ENCODE measurements around the gene TEN1. TPM values are rescaled to one million over a fixed set of nuclear protein-coding genes. Genes with fewer than 3 reads are reported as not detected.

TEN1 gene
- total RNA-seq, 3 donors from 2014 or later (not counting 1 experiment from before 2014, with no cell fraction given): 23.0 to 30.7 (median 24.3) TPM

- H3K36me3 ChIP-seq (ENCODE audit: control insufficient read depth, insufficient read depth, low read length): no peaks in the 10 kb centered on the region
- ATAC-seq (peak in 1 of 3 donors; percentile 31), DNase-seq (no peak)
- intact Hi-C loops (cut with micrococcal nuclease): no loop called here
- H3K27me3 ChIP-seq (ENCODE audit: control insufficient read depth, insufficient read depth, low read length): no peaks in the 10 kb centered on the region
- Mint-ChIP-seq H3K27me3 (ENCODE audit: low read depth in 2 of 2) (no peaks in the 10 kb centered on the region), H3K4me1 (peaks cover 13 to 15% of the 10 kb centered on the region in 2 donors), H3K27ac (no peak overlapping the region), H3K9me3 (no peaks in the 10 kb centered on the region), H3K36me3 (no peaks in the 10 kb centered on the region), H3K4me3 (no peak overlapping the region)
- 89% methylated on average over 6 of the region's 6 CpGs for WGBS (ENCODE audit: insufficient coverage)
- peaks cover 10% of the 10 kb centered on the region for H3K4me1 ChIP-seq (ENCODE audit: control insufficient read depth, insufficient read depth, low read length)
- H3K27ac ChIP-seq (ENCODE audit: low read length): no peak overlapping the region
- TF ChIP-seq CTCF (IDR thresholded peaks at IDR 0.05): no peak
- H3K9me3 ChIP-seq (ENCODE audit: control insufficient read depth, insufficient read depth, low read length): no peaks in the 10 kb centered on the region
- H3K4me3 ChIP-seq (ENCODE audit: low read length): no peak overlapping the region
Measured at GRCh38 chr17:75983501-75984181, 4.6 kb downstream of the TEN1 start.

GRCh38 chr17:75985986-75986385 is 6.9 kb downstream of the TEN1 start:
- Histone ChIP-seq H3K9me3 (ENCODE audit: control insufficient read depth, insufficient read depth, low read length) (no peaks in the 10 kb centered on the region), H3K27me3 (ENCODE audit: control insufficient read depth, insufficient read depth, low read length) (no peaks in the 10 kb centered on the region), H3K27ac (ENCODE audit: low read length) (no peak overlapping the region), H3K4me3 (ENCODE audit: low read length) (no peak overlapping the region), H3K36me3 (ENCODE audit: control insufficient read depth, insufficient read depth, low read length) (no peaks in the 10 kb centered on the region), H3K4me1 (ENCODE audit: control insufficient read depth, insufficient read depth, low read length) (no peaks in the 10 kb centered on the region)
- H3K4me3 Mint-ChIP-seq: no peak overlapping the region
- ATAC-seq (no peak), DNase-seq (no peak)
- H3K4me1 Mint-ChIP-seq: peaks cover 0 to under 1% of the 10 kb centered on the region in 2 donors
- no peak overlapping the region for H3K27ac Mint-ChIP-seq
- WGBS (ENCODE audit: insufficient coverage): 100% methylated on average over 1 of the region's 4 CpGs
- TF ChIP-seq CTCF (IDR thresholded peaks at IDR 0.05): no peak
- intact Hi-C loops (cut with micrococcal nuclease): no loop called here
- H3K36me3 Mint-ChIP-seq: no peaks in the 10 kb centered on the region
- H3K27me3 Mint-ChIP-seq (ENCODE audit: low read depth in 2 of 2): no peaks in the 10 kb centered on the region
- H3K9me3 Mint-ChIP-seq: no peaks in the 10 kb centered on the region

GRCh38 chr17:75987041-75987440 is 8.0 kb downstream of the TEN1 start:
- WGBS (ENCODE audit: insufficient coverage): 96% methylated on average over 2 of the region's 4 CpGs
- Histone ChIP-seq H3K36me3 (ENCODE audit: control insufficient read depth, insufficient read depth, low read length) (peaks cover under 1% of the 10 kb centered on the region), H3K27me3 (ENCODE audit: control insufficient read depth, insufficient read depth, low read length) (no peaks in the 10 kb centered on the region), H3K27ac (ENCODE audit: low read length) (no peak overlapping the region), H3K9me3 (ENCODE audit: control insufficient read depth, insufficient read depth, low read length) (no peaks in the 10 kb centered on the region), H3K4me1 (ENCODE audit: control insufficient read depth, insufficient read depth, low read length) (no peaks in the 10 kb centered on the region), H3K4me3 (ENCODE audit: low read length) (no peak overlapping the region)
- no peaks in the 10 kb centered on the region for H3K4me1 Mint-ChIP-seq
- no peak for ATAC-seq
- no peaks in the 10 kb centered on the region for H3K27me3 Mint-ChIP-seq (ENCODE audit: low read depth in 2 of 2)
- DNase-seq: no peak
- H3K4me3 Mint-ChIP-seq: no peak overlapping the region
- intact Hi-C loops (cut with micrococcal nuclease): no loop called here
- H3K36me3 Mint-ChIP-seq: no peaks in the 10 kb centered on the region
- no peak for TF ChIP-seq CTCF (IDR thresholded peaks at IDR 0.05)
- H3K9me3 Mint-ChIP-seq: no peaks in the 10 kb centered on the region
- no peak overlapping the region for H3K27ac Mint-ChIP-seq

GRCh38 chr17:75991396-75991795 is 12.4 kb downstream of the TEN1 start:
- H3K4me1 Mint-ChIP-seq: no peaks in the 10 kb centered on the region
- ATAC-seq: no peak
- H3K27me3 ChIP-seq (ENCODE audit: control insufficient read depth, insufficient read depth, low read length): no peaks in the 10 kb centered on the region
- peaks cover 7% of the 10 kb centered on the region for H3K36me3 ChIP-seq (ENCODE audit: control insufficient read depth, insufficient read depth, low read length)
- no peak overlapping the region for H3K27ac Mint-ChIP-seq
- DNase-seq: no peak
- H3K27ac ChIP-seq (ENCODE audit: low read length): no peak overlapping the region
- WGBS (ENCODE audit: insufficient coverage): 96% methylated on average over 9 of the region's 9 CpGs
- H3K4me3 Mint-ChIP-seq: no peak overlapping the region
- no peaks in the 10 kb centered on the region for H3K9me3 ChIP-seq (ENCODE audit: control insufficient read depth, insufficient read depth, low read length)
- no peaks in the 10 kb centered on the region for H3K4me1 ChIP-seq (ENCODE audit: control insufficient read depth, insufficient read depth, low read length)
- H3K36me3 Mint-ChIP-seq: no peaks in the 10 kb centered on the region
- H3K9me3 Mint-ChIP-seq: no peaks in the 10 kb centered on the region
- TF ChIP-seq CTCF (IDR thresholded peaks at IDR 0.05): no peak
- H3K4me3 ChIP-seq (ENCODE audit: low read length): no peak overlapping the region
- intact Hi-C loops (cut with micrococcal nuclease): no loop called here
- H3K27me3 Mint-ChIP-seq (ENCODE audit: low read depth in 2 of 2): no peaks in the 10 kb centered on the region
